ENCODE results near the gene PARD3. TPM values are rescaled to one million over a fixed set of nuclear protein-coding genes. Genes with fewer than 3 reads are reported as not detected.

The PARD3 gene
- total and polyA plus RNA-seq, 7 donors = 20.2 to 84.4 (median 53.4) TPM

GRCh38 chr10:34721208-34721840, 93.8 kb downstream of the PARD3 start:
- Histone ChIP-seq H3K36me3 (ENCODE audit: insufficient read depth in 1 of 2, low read depth in 1 of 2) (no peaks in the 10 kb centered on the region), H3K4me3 (no peak overlapping the region), H3K9me3 (no peaks in the 10 kb centered on the region), H3K27ac (no peak overlapping the region), H3K4me1 (peaks cover 39% of the 10 kb centered on the region), H3K27me3 (ENCODE audit: insufficient read depth in 3 of 3, low read length in 2 of 3) (no peaks in the 10 kb centered on the region)
- no peak for TF ChIP-seq CTCF (IDR thresholded peaks at IDR 0.05)
- ATAC-seq (peak in 3 of 4 donors; percentile 42 to 68 (median 47)), DNase-seq (no peak)
- WGBS, 3 donors = 76 to 78% (median 78%) methylated on average over 5 of the region's 5 CpGs
- intact Hi-C loops (cut with DNase I) = no loop called here

GRCh38 chr10:34719746-34720145, 95.3 kb downstream of the PARD3 start:
- DNase-seq (no peak), ATAC-seq (no peak)
- H3K36me3 ChIP-seq (ENCODE audit: insufficient read depth in 1 of 2, low read depth in 1 of 2) = no peaks in the 10 kb centered on the region
- 41 to 96% (median 95%) methylated on average over 1 of the region's 1 CpG for WGBS, 3 donors
- intact Hi-C loops (cut with DNase I) = no loop called here
- peaks cover 39% of the 10 kb centered on the region for H3K4me1 ChIP-seq
- no peaks in the 10 kb centered on the region for H3K27me3 ChIP-seq (ENCODE audit: insufficient read depth in 3 of 3, low read length in 2 of 3)
- H3K4me3 ChIP-seq = no peak overlapping the region
- no peaks in the 10 kb centered on the region for H3K9me3 ChIP-seq
- no peak for TF ChIP-seq CTCF (IDR thresholded peaks at IDR 0.05)
- H3K27ac ChIP-seq = no peak overlapping the region

GRCh38 chr10:34719328-34719727, 95.8 kb downstream of the PARD3 start:
- Histone ChIP-seq H3K27ac (no peak overlapping the region), H3K36me3 (ENCODE audit: insufficient read depth in 1 of 2, low read depth in 1 of 2) (no peaks in the 10 kb centered on the region), H3K4me3 (no peak overlapping the region), H3K9me3 (no peaks in the 10 kb centered on the region), H3K27me3 (ENCODE audit: insufficient read depth in 3 of 3, low read length in 2 of 3) (no peaks in the 10 kb centered on the region), H3K4me1 (peaks cover 36% of the 10 kb centered on the region)
- TF ChIP-seq CTCF (IDR thresholded peaks at IDR 0.05) = no peak
- ATAC-seq (no peak), DNase-seq (no peak)
- WGBS, 3 donors = 57 to 66% (median 61%) methylated on average over 2 of the region's 2 CpGs
- intact Hi-C loops (cut with DNase I) = no loop called here

- Histone ChIP-seq H3K9me3 (no peaks in the 10 kb centered on the region), H3K27me3 (ENCODE audit: insufficient read depth in 3 of 3, low read length in 2 of 3) (no peaks in the 10 kb centered on the region), H3K4me3 (no peak overlapping the region), H3K27ac (no peak overlapping the region), H3K36me3 (ENCODE audit: insufficient read depth in 1 of 2, low read depth in 1 of 2) (no peaks in the 10 kb centered on the region), H3K4me1 (peaks cover 41% of the 10 kb centered on the region)
- no peak for DNase-seq
- TF ChIP-seq CTCF (IDR thresholded peaks at IDR 0.05) = no peak
- intact Hi-C loops (cut with DNase I) = no loop called here
- ATAC-seq = peak in 3 of 4 donors; percentile 51 to 73 (median 73)
- 60 to 77% (median 71%) methylated on average over 7 of the region's 7 CpGs for WGBS, 3 donors
These were observed 97.7 kb downstream of the PARD3 start for GRCh38 chr10:34717429-34717828.

GRCh38 chr10:34716958-34717357, 98.1 kb downstream of the PARD3 start:
- ATAC-seq = no peak
- no peak for DNase-seq
- WGBS, 3 donors = 49 to 90% (median 86%) methylated on average over 1 of the region's 1 CpG
- TF ChIP-seq CTCF (IDR thresholded peaks at IDR 0.05) = no peak
- Histone ChIP-seq H3K4me1 (peaks cover 45% of the 10 kb centered on the region), H3K36me3 (ENCODE audit: insufficient read depth in 1 of 2, low read depth in 1 of 2) (no peaks in the 10 kb centered on the region), H3K4me3 (no peak overlapping the region), H3K9me3 (no peaks in the 10 kb centered on the region), H3K27me3 (ENCODE audit: insufficient read depth in 3 of 3, low read length in 2 of 3) (no peaks in the 10 kb centered on the region), H3K27ac (no peak overlapping the region)
- intact Hi-C loops (cut with DNase I) = no loop called here
